RWPE2 (cell line): ENCODE results near the gene HRCT1.

Source experiments
- ATAC-seq: fragments of 200-7000 bp; cut with Tn5 transposase; 3 replicates; pipeline ENCODE4 v1.9.1; 2021; ENCODE audit warnings: low read depth
- DNase-seq: peaks from one replicate; pipeline ENCODE4 v3.0.0-alpha.2; 2020; ENCODE audit warnings: low spot score
- H3K27ac ChIP-seq: fragments of 450-650 bp; 2 replicates; pipeline ENCODE4 v1.5.1; 2017; ENCODE audit warnings: mild to moderate bottlenecking; ENCODE audit not compliant: poor library complexity, severe bottlenecking
- H3K27me3 ChIP-seq: fragments of 250-450 bp; sonication (Bioruptor Pico); 2 replicates; pipeline ENCODE4 v1.5.1; 2021; ENCODE audit warnings: mild to moderate bottlenecking, moderate library complexity; ENCODE audit not compliant: insufficient read depth, poor library complexity, severe bottlenecking
- H3K36me3 ChIP-seq: fragments of 250-450 bp; sonication (Bioruptor Pico); 2 replicates; pipeline ENCODE4 v1.5.1; 2020; ENCODE audit warnings: low read depth, mild to moderate bottlenecking, moderate library complexity
- H3K4me1 ChIP-seq: fragments of 250-450 bp; sonication (Bioruptor Pico); 2 replicates; pipeline ENCODE4 v1.5.1; 2021; ENCODE audit warnings: mild to moderate bottlenecking, moderate library complexity; ENCODE audit not compliant: insufficient read depth, poor library complexity, severe bottlenecking
- H3K4me3 ChIP-seq: fragments of 250-450 bp; sonication (Bioruptor Pico); 2 replicates; pipeline ENCODE4 v1.5.1; 2021; ENCODE audit warnings: mild to moderate bottlenecking, moderate library complexity; ENCODE audit not compliant: severe bottlenecking
- H3K9me3 ChIP-seq: fragments of 250-450 bp; sonication (Bioruptor Pico); 2 replicates; pipeline ENCODE4 v1.5.1; 2021; ENCODE audit warnings: mild to moderate bottlenecking, moderate library complexity; ENCODE audit not compliant: severe bottlenecking
- TF ChIP-seq, protein P1 (sequence below): fragments of 450-650 bp; IDR thresholded peaks from one replicate; pipeline ENCODE4 v1.5.1; 2017; ENCODE audit warnings: mild to moderate bottlenecking, moderate library complexity; ENCODE audit not compliant: poor library complexity, severe bottlenecking

The HRCT1 gene

DNA sequence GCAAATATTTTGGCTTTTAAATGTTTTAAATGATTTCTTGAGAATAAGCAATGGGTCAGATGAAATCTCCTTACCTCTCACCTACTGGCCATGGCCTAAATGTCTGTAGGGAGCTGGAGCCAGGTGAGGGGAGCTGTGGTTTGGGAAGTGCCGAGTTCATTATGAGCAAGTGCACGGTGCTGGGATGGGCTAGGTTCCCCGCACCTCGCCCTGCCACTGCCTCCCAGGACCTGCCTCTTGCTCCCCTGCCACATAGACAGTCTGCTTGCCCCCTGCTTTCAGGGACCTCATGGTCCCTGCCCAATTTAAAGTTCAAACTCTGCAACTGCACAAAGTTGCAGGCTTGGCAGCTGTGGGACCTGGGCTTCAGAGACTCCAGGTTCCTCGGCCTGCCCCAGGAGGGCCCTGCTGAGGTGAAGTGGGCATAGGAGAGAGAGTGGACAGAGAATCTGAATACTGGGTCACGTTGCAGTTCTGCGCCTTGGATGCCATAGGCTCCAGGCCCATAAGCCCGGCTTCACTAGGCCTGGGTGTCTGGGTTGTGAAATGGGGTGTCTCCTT, 41.2 kb upstream of the HRCT1 start:
- H3K4me1 ChIP-seq, result peaks cover 3% of the 10 kb centered on the region
- TF ChIP-seq, protein P1, sequence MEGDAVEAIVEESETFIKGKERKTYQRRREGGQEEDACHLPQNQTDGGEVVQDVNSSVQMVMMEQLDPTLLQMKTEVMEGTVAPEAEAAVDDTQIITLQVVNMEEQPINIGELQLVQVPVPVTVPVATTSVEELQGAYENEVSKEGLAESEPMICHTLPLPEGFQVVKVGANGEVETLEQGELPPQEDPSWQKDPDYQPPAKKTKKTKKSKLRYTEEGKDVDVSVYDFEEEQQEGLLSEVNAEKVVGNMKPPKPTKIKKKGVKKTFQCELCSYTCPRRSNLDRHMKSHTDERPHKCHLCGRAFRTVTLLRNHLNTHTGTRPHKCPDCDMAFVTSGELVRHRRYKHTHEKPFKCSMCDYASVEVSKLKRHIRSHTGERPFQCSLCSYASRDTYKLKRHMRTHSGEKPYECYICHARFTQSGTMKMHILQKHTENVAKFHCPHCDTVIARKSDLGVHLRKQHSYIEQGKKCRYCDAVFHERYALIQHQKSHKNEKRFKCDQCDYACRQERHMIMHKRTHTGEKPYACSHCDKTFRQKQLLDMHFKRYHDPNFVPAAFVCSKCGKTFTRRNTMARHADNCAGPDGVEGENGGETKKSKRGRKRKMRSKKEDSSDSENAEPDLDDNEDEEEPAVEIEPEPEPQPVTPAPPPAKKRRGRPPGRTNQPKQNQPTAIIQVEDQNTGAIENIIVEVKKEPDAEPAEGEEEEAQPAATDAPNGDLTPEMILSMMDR, result no peak
- H3K27me3 ChIP-seq, result no peaks in the 10 kb centered on the region
- no peak overlapping the region for H3K4me3 ChIP-seq
- no peak overlapping the region for H3K27ac ChIP-seq
- ATAC-seq (no peak), DNase-seq (no peak)
- no peaks in the 10 kb centered on the region for H3K36me3 ChIP-seq
- no peaks in the 10 kb centered on the region for H3K9me3 ChIP-seq

DNA sequence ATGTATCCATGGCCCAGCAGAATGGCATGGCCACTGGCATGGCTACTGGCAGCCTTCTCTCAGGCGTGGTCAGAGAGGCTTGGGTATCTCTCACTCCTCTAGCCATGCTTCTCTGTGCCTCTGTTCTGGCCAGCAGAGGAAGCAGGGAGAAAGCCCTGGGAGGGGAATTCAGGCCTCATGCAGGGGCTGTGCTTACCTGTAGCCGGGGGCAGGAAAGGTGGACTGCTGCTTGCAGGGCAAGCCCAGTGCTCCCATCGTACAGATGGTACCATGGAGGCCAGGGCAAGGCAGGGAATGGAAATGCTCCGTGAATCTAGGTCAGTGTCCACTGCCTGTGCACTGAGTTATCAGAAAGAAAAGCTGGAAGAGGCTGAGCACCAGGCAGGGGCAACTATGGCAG, 38.5 kb upstream of the HRCT1 start:
- peaks cover 6% of the 10 kb centered on the region for H3K4me1 ChIP-seq
- no peaks in the 10 kb centered on the region for H3K36me3 ChIP-seq
- ATAC-seq (no peak), DNase-seq (no peak)
- H3K27ac ChIP-seq, result no peak overlapping the region
- no peaks in the 10 kb centered on the region for H3K27me3 ChIP-seq
- H3K4me3 ChIP-seq, result no peak overlapping the region
- TF ChIP-seq, protein P1, result no peak
- no peaks in the 10 kb centered on the region for H3K9me3 ChIP-seq

DNA sequence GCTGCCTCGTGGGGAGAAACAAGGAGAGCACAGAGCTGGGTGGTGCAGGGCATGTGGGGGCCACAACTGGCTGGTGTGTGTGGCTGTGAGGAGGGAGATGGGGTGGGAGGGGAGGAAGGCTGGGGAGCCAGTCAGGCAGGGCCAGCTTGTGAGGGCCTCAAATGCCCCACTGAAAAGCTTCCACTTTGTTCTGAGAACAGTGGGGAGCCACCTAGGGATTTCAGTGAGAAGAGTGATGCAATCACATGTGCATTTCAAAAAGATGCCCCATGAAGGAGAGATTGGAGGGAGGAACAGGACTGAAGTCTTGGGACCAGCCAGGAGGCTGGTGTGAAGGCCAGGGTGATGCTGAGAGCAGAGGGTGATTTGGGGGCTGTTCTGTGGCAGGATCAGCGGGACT, 37.1 kb upstream of the HRCT1 start:
- no peaks in the 10 kb centered on the region for H3K36me3 ChIP-seq

DNA sequence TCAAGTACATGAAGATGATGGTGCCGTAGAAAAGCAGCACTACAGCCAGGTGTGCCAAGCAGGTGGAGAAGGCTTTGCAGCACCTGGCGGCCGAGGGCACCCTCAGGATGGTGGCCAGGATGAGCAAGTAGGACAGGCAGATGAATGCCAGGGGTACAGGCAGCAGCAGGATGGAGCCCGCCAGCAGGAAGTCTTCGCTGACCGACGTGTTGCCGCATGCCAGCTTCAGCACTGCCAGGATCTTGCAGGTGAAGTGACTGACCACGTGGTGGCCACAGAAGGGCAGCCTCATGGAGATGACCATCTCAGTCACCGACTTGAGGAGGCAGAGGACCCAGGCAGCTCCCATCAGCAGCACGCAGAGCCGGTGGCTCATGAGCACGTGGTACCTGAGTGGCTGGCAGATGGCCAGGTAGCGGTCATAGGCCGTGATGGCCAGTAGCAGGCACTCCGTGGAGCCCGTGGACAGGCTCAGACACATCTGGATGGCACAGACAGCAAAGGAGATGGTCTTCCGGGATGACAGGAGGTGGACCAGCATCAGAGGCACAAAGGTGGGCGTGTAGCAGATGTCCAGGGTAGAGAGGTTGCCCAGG, 36.3 kb upstream of the HRCT1 start:
- Histone ChIP-seq H3K4me1 (peaks cover 6% of the 10 kb centered on the region), H3K9me3 (no peaks in the 10 kb centered on the region), H3K36me3 (no peaks in the 10 kb centered on the region), H3K4me3 (no peak overlapping the region), H3K27me3 (no peaks in the 10 kb centered on the region), H3K27ac (no peak overlapping the region)
- TF ChIP-seq, protein P1, result no peak
- DNase-seq, result no peak
- no peak for ATAC-seq

More for the DNA sequence above, 37.1 kb upstream of the HRCT1 start:
- no peak for ATAC-seq
- TF ChIP-seq, protein P1, result no peak
- no peaks in the 10 kb centered on the region for H3K27me3 ChIP-seq
- H3K9me3 ChIP-seq, result no peaks in the 10 kb centered on the region
- H3K27ac ChIP-seq, result no peak overlapping the region
- no peak overlapping the region for H3K4me3 ChIP-seq
- peaks cover 6% of the 10 kb centered on the region for H3K4me1 ChIP-seq
- no peak for DNase-seq

DNA sequence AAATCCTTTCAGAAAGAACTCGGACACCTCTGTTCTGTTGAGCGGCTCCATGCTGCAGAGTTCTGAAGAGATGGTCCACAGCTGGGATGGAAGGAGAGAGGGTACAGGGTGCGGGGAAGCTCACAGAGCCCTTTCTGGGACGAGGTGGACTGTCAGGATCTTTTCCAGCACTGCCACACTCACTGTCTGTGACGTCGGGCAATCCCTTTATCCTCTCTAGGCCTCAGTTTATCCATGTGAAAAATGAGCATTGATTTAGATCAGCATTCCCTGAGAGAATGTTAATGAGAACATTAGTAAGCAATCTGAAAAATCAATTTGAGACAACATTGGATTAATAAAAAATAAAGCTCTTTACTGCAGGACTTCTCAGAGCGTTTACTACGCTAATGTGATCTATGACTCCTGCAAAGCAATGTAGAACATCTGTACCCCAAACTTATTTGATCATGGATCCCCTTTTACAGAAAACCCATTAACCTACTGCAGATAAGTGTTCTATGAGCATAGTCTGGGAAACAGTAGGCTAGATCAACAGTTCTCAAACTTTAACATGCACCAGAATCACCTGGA, 35.6 kb upstream of the HRCT1 start, which contains the start of gene OR13J1:
TSS of gene OR13J1 (minus strand) at position 51 of the 573 bp plus-strand sequence. CDS start at position 51, 0 bp downstream.
- Histone ChIP-seq H3K9me3 (no peaks in the 10 kb centered on the region), H3K36me3 (no peaks in the 10 kb centered on the region), H3K27ac (no peak within 1 kb of the TSS), H3K27me3 (no peaks in the 10 kb centered on the region), H3K4me3 (no peak within 1 kb of the TSS), H3K4me1 (peaks cover 6% of the 10 kb centered on the region)
- ATAC-seq, result no peak
- DNase-seq, result no peak
- TF ChIP-seq, protein P1, result no peak
